HG03521 (cell line): ENCODE data around the gene UBE2E2.

Source experiments
- ATAC-seq: cut with Tn5 transposase; IDR thresholded peaks from one replicate; pipeline ENCODE4 v1.9.1; 2021; ENCODE audit warnings: mild to moderate bottlenecking, moderate library complexity; ENCODE audit not compliant: unreplicated experiment

UBE2E2 gene

GRCh38 chr3:23272820-23273219, 69.7 kb downstream of the UBE2E2 start:
- no peak for ATAC-seq

DNA sequence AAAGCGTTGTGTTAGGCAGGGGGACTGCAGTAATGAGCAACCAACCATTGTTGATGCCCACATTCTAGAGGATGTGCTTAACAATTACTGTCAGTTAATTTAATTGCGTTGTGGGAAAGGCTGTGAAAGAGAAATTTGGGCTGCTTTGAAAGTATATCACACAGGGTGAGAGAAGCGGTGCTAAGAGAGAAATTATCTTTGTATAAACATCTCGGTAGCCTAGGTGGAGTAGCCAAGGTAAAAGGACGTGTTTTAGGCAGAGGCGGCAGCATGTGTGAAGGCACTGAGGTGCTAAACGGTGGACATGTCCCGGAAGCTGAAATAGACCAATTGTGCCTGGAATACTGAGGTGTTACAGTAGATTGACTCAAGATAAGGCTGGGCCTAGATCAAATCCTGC, 71.9 kb downstream of the UBE2E2 start:
- no peak for ATAC-seq

DNA sequence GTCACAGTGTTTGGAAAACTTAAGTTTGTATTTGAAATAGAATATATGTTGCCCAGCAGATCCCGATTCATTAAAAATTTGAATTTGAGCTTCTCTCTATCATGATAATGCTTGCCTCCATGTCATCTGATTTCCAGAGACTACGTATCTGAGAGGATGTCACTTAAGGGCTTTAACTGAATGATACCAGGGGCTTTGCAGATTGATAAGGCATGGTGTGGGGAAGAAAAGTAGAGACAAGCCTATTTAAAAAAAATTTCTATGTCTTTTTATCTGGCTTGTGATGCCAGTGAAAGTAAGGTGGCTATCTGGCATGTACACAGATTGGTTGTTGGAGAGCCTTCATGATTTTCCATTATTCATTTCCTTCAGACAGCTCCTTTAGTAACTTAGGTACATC, 72.7 kb downstream of the UBE2E2 start:
- no peak for ATAC-seq

- no peak for ATAC-seq
Observed at GRCh38 chr3:23276913-23277658, 74.0 kb downstream of the UBE2E2 start.

- ATAC-seq = no peak
Observed at GRCh38 chr3:23277688-23278087, 74.6 kb downstream of the UBE2E2 start.

GRCh38 chr3:23283625-23284024, 80.5 kb downstream of the UBE2E2 start:
- no peak for ATAC-seq

DNA sequence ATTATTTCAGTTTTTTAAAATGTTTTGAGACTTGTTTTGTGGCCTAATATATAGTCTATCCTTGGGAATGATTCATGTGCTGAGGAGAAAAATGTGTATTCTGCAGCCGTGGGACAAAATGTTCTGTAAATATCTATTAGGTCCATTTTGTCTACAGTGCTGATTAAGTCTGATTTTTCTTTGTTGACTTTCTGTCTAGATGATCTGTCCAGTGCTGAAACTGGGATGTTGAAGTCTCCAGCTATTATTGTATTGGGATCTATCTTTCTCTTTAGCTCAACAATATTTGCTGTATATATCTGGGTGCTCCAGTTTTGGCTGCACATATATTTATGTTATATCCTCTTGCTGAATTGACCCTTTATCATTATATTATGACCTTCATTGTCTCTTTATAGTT, 85.2 kb downstream of the UBE2E2 start:
- ATAC-seq = no peak

DNA sequence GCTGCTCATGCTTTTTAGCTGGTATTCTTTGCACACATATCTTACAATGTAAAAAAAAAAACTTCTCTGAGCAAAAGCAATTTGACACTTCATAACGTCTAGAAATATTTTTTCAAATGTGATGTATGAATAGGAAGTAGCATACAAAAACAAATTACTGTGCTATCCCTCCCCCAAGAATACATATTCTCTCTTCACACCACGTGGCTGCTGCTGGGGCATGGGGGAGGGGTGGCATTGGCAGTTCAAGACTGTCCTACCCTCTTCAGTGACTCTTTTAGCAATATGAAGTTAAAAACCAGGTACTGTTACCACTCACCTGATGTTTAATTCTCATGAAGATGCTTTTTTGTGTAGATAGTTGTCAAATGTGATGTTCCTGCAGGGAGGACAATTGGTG, 85.6 kb downstream of the UBE2E2 start:
- ATAC-seq = no peak

GRCh38 chr3:23292432-23292831, 89.3 kb downstream of the UBE2E2 start:
- no peak for ATAC-seq

DNA sequence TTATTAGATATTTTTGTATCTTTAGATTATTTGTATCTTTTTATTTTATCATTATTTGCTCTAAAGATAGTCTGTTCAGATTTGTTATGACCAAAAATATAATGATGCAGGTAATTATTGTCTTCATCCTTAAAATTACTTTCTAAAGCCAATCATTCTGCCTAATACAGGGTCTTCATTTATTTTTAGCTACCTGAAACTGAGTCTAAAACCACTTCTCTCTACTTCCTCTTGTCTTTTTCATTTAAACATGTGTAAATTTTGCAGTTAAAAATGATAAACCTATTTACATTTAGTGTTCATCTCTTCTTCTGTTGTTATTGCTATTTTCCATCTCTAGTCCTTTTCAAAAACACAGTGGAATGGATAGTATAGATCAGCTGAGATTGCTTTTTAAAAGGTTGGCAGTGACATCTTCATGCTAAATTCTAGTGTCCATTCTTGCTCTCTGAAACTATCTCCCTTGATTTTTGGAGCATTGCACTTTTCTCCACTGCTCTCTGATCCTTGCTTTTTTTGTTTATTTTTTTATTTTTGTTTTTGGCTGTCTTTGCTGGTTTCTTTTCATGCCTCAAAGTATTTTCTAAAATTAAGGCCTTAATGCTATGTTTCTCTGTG, 91.8 kb downstream of the UBE2E2 start:
- no peak for ATAC-seq

DNA sequence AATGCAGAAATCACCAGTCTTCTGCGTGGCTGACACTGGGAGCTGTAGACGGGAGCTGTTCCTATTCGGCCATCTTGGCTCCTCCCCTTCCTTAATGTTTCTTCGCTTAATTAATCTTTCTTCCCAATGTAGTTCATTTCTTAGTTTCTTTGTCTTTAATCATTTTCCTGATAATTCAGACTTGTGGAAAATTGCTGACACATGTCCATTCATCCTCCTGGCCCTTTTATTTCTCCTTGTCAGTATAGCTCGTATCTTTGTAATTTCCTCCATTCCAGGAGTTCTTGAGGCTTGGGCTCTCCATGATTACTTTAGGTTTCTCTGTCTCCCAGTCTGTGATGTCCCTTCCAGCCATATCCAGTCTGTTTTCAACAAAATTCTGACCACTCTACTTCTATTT, 98.7 kb downstream of the UBE2E2 start:
- ATAC-seq = no peak

DNA sequence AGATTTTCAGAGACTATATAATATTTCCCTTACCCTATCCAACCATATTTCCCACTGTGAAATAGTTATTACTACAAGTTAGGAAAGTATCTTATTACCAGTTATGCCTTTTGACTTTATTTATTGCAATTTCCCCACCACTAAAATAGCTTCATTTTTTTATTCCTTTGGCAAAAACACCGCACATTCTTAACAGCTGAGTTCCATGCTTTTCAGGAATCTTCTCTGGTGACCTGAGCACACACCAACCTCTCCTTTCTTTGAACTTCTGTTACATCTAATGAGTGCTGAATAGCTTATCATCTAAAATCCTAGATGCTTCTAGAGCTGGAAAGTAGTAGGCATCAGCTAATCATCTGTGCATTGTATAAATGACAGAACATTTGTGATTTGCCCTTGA, 99.1 kb downstream of the UBE2E2 start:
- no peak for ATAC-seq

- ATAC-seq = no peak
Observed at GRCh38 chr3:23303601-23304217, 100.6 kb downstream of the UBE2E2 start.

DNA sequence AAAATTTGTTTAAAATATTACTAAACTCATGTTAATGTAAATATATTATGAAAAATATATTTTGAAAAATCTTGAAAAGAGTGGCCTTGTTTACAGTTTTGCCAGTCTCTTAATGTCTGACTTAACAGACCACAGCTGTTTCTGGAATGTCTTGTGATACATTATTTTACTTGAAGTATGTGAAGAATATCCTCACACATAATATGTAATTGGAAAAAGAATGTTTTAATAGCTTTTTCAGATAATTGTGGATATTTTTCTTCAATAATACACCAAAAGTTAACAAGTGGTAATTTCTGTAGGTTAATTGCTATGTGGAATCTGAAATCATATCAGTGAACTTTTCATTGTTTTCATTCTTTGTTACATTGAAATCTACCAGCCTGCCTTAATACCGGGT, 101.3 kb downstream of the UBE2E2 start:
- no peak for ATAC-seq

GRCh38 chr3:23308986-23309625, 106.0 kb downstream of the UBE2E2 start:
- no peak for ATAC-seq

DNA sequence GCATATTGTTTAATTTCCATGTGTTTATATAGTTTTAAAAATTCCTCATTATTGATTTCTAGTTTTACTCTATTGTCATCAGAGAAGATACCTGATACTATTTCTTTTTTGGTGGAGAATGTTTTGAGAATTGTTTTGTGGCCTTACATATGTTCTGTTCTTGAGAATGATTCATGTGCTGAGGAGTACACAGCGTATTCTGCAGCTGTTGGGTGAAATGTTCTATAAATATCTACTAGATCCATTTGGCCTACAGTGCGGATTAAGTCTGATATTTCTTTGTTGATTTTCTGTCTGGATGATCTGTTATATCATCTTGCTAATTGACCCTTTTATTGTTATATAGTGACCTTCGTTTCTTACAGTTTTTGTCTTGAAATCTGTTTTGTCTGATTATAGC, 109.7 kb downstream of the UBE2E2 start:
- no peak for ATAC-seq

GRCh38 chr3:23314981-23315762, 112.0 kb downstream of the UBE2E2 start:
- ATAC-seq = no peak

- ATAC-seq = no peak
Observed at GRCh38 chr3:23316924-23317323, 113.8 kb downstream of the UBE2E2 start.

- no peak for ATAC-seq
Observed at GRCh38 chr3:23319366-23320312, 116.5 kb downstream of the UBE2E2 start.
